ENCODE results near the gene FGF2.

Gene FGF2

GRCh38 chr4:122873146-122873545 lies 46.5 kb downstream of the FGF2 start:
- H3K36me3 ChIP-seq (ENCODE audit: low read length): no peaks in the 10 kb centered on the region
- no peaks in the 10 kb centered on the region for H4K20me1 ChIP-seq (ENCODE audit: low read depth, low read length)
- no peaks in the 10 kb centered on the region for H3K9me2 ChIP-seq (replicated peaks; ENCODE audit: insufficient read depth, low read length)
- TF ChIP-seq EZH2phosphoT487 (conservative IDR thresholded peaks at IDR 0.05; ENCODE audit: low read length): no peak
- TF ChIP-seq CTCF (IDR thresholded peaks at IDR 0.05; ENCODE audit: insufficient read depth, low read length, poor library complexity, severe bottlenecking): no peak
- no peak overlapping the region for H2AFZ ChIP-seq (ENCODE audit: low read depth, low read length, severe bottlenecking)
- H3K27me3 ChIP-seq (ENCODE audit: low read length): no peaks in the 10 kb centered on the region
- no peak overlapping the region for H3K27ac ChIP-seq (ENCODE audit: low read depth, low read length)
- no peak overlapping the region for H3K4me3 ChIP-seq (ENCODE audit: insufficient read depth, low read length, poor library complexity, severe bottlenecking)
- no peaks in the 10 kb centered on the region for H3K79me2 ChIP-seq (ENCODE audit: insufficient read depth, low read length)
- no peak overlapping the region for H3K9ac ChIP-seq (ENCODE audit: low read length)
- H3K9me3 ChIP-seq (ENCODE audit: insufficient read depth, low read length): no peaks in the 10 kb centered on the region
- H3F3A ChIP-seq (ENCODE audit: insufficient read depth): no peaks in the 10 kb centered on the region
- no peak overlapping the region for H3K4me2 ChIP-seq (ENCODE audit: low read depth, low read length, poor library complexity, severe bottlenecking)

DNA sequence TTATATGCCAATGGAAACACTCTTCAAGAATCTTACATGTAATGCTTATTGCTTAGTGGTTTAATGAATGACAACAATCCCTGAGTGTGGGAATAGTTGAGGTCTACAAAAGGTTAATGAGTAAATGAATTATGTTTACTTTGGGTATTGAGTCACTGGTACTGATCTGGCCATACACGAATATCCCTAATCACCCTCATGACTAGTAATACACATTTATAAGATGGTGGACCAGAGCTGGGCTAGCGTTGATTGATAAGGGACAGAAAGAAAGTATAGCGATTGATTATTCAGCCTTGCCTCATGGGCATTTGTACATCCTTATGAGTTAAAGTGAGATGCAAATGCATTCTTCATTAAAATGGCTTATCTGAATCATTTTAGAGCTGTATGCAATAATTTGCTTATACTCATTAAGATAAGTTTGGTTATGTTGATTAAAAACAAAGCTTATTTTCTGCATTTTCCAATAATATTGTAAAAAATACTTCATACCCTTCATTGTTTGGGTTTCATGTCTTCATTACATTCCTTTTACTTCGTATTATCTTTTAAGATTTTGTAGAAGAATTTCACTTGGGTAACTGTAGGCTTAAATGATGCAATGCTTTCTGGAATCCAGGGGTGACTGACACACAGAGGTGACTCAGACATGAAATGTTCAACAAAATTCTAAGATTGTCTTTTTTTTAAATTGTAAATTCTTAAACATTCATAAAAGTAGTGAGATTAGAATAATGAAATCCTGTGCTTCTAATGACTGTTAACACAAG lies 47.4 kb downstream of the FGF2 start:
- no peak overlapping the region for H3K4me2 ChIP-seq (ENCODE audit: low read depth, low read length, poor library complexity, severe bottlenecking)
- TF ChIP-seq CTCF (IDR thresholded peaks at IDR 0.05; ENCODE audit: insufficient read depth, low read length, poor library complexity, severe bottlenecking): no peak
- TF ChIP-seq EZH2phosphoT487 (conservative IDR thresholded peaks at IDR 0.05; ENCODE audit: low read length): no peak
- no peaks in the 10 kb centered on the region for H3K79me2 ChIP-seq (ENCODE audit: insufficient read depth, low read length)
- H3K36me3 ChIP-seq (ENCODE audit: low read length): no peaks in the 10 kb centered on the region
- H3K9me3 ChIP-seq (ENCODE audit: insufficient read depth, low read length): no peaks in the 10 kb centered on the region
- no peak overlapping the region for H3K4me3 ChIP-seq (ENCODE audit: insufficient read depth, low read length, poor library complexity, severe bottlenecking)
- no peaks in the 10 kb centered on the region for H4K20me1 ChIP-seq (ENCODE audit: low read depth, low read length)
- H3K9me2 ChIP-seq (replicated peaks; ENCODE audit: insufficient read depth, low read length): no peaks in the 10 kb centered on the region
- H3K27me3 ChIP-seq (ENCODE audit: low read length): no peaks in the 10 kb centered on the region
- H2AFZ ChIP-seq (ENCODE audit: low read depth, low read length, severe bottlenecking): no peak overlapping the region
- H3F3A ChIP-seq (ENCODE audit: insufficient read depth): no peaks in the 10 kb centered on the region
- H3K27ac ChIP-seq (ENCODE audit: low read depth, low read length): no peak overlapping the region
- no peak overlapping the region for H3K9ac ChIP-seq (ENCODE audit: low read length)

GRCh38 chr4:122875949-122876348 lies 49.3 kb downstream of the FGF2 start:
- Histone ChIP-seq H4K20me1 (ENCODE audit: low read depth, low read length) (no peaks in the 10 kb centered on the region), H3K27ac (ENCODE audit: low read depth, low read length) (no peak overlapping the region), H3K9me3 (ENCODE audit: insufficient read depth, low read length) (no peaks in the 10 kb centered on the region), H3K36me3 (ENCODE audit: low read length) (no peaks in the 10 kb centered on the region), H2AFZ (ENCODE audit: low read depth, low read length, severe bottlenecking) (no peak overlapping the region), H3K79me2 (ENCODE audit: insufficient read depth, low read length) (no peaks in the 10 kb centered on the region), H3K4me2 (ENCODE audit: low read depth, low read length, poor library complexity, severe bottlenecking) (no peak overlapping the region), H3K27me3 (ENCODE audit: low read length) (no peaks in the 10 kb centered on the region), H3K9me2 (replicated peaks; ENCODE audit: insufficient read depth, low read length) (no peaks in the 10 kb centered on the region), H3F3A (ENCODE audit: insufficient read depth) (no peaks in the 10 kb centered on the region), H3K4me3 (ENCODE audit: insufficient read depth, low read length, poor library complexity, severe bottlenecking) (no peak overlapping the region), H3K9ac (ENCODE audit: low read length) (no peak overlapping the region)
- no peak for TF ChIP-seq CTCF (IDR thresholded peaks at IDR 0.05; ENCODE audit: insufficient read depth, low read length, poor library complexity, severe bottlenecking)
- TF ChIP-seq EZH2phosphoT487 (conservative IDR thresholded peaks at IDR 0.05; ENCODE audit: low read length): no peak

All from SU-DHL-6 (cell line).